Epithelial cell of proximal tubule (primary cell): ENCODE results near the gene SIK3. TPM values are rescaled to one million over a fixed set of nuclear protein-coding genes. Genes with fewer than 3 reads are reported as not detected.

Experiments
- DNase-seq: peaks from one replicate; pipeline ENCODE4 v3.0.0-alpha.2; 2011; ENCODE audit warnings: low read depth
- H3K4me3 ChIP-seq: 2 replicates; pipeline ENCODE4 v1.5.1; 2011; ENCODE audit warnings: low read depth, mild to moderate bottlenecking, low read length
- CTCF ChIP-seq: conservative IDR thresholded peaks from 2 replicates; pipeline ENCODE4 v1.5.1; 2012; ENCODE audit warnings: low read depth, mild to moderate bottlenecking, low read length
- total RNA-seq: library from RNA; depleted of rRNA; stranded (reverse); fragments of >200 nt; gene quantifications from 2 replicates; pipeline ENCODE4 v1.2.3, GENCODE V29; 2015

SIK3 gene
- total RNA-seq, 1 donor from 2014 or later, result 17.6 TPM

- no peak for DNase-seq
- no peak overlapping the region for H3K4me3 ChIP-seq
- no peak for TF ChIP-seq CTCF
Observed at GRCh38 chr11:117002639-117003299, 95.5 kb downstream of the SIK3 start.

- TF ChIP-seq CTCF, result no peak
Observed at GRCh38 chr11:117000014-117000737, 98.1 kb downstream of the SIK3 start.

GRCh38 chr11:116997071-116997470, 101.2 kb downstream of the SIK3 start:
- TF ChIP-seq CTCF, result no peak
- no peak for DNase-seq
- H3K4me3 ChIP-seq, result no peak overlapping the region

More at GRCh38 chr11:117000014-117000737, 98.1 kb downstream of the SIK3 start:
- H3K4me3 ChIP-seq, result no peak overlapping the region
- DNase-seq, result no peak

GRCh38 chr11:116994195-116994594, 104.0 kb downstream of the SIK3 start:
- DNase-seq, result no peak
- TF ChIP-seq CTCF, result no peak
- H3K4me3 ChIP-seq, result no peak overlapping the region

GRCh38 chr11:116993599-116993998, 104.6 kb downstream of the SIK3 start:
- no peak for DNase-seq
- no peak for TF ChIP-seq CTCF
- H3K4me3 ChIP-seq, result no peak overlapping the region

GRCh38 chr11:116991491-116991890, 106.7 kb downstream of the SIK3 start:
- TF ChIP-seq CTCF, result no peak
- no peak for DNase-seq
- H3K4me3 ChIP-seq, result no peak overlapping the region
